Tibial nerve (tissue), 3 donors: ENCODE results near the gene TRIM52.

ENCODE experiments used
- POLR2A ChIP-seq, 2 donors: fragments of 450-650 bp; IDR thresholded peaks; one replicate each; pipeline ENCODE4 v1.6.1; 2017; ENCODE audit warnings: antibody characterized with exemption in 2 of 2, mild to moderate bottlenecking in 2 of 2, moderate library complexity in 2 of 2
- TF ChIP-seq, protein P1 (sequence below), 5 experiments: fragments of 200-600 bp in 3 of 5; fragments of 450-650 bp in 2 of 5; sonication (generic) in 3 of 5; IDR thresholded peaks; one replicate each; pipeline ENCODE4 v1.5.1; 2016 to 2019; ENCODE audit warnings: antibody characterized with exemption in 5 of 5, mild to moderate bottlenecking in 3 of 5, moderate library complexity in 2 of 5

DNA sequence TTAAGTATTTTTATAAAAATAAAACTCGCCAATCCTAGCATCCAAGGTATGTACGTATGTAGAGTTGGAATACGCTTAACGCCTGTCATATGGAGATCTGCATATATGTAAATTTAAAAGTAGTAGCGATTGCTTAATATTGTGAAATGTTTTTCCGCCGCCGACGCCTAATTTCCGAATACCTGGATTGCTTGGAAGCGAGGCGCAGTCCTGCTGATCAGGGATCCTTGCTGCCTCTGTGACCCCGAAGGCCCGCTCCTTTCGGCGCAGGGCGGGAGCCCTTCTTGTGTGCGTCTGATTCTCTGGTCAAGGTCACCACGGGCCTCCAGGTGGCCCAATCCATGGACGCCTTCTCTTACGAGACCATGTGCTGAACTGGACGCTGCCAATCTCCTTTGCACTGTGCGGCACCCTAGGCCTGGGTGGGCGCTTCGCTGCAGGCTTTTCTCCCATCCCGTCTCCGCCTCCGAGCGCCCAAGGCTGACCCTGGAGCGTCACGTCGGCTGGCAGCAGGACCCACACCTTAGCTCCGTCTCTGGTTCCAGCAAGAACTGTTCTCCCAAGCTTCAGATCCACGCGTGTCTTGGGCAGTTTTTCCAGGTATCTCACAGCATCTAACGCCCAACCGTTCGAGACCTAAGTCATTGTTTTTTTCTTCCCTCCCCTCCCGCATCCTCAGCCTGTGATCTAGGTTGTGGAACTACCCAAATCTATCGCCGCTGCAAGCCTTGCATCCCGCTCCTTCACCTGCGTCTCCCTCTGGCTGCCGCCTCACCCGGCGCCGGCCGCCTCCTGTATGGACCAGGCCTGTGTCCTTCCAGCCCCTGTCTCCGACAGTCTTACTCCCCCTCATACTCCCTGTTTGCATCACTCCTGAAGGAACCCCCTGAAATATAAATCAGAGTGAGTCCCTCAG, 41.4 kb downstream of the TRIM52 start:
- TF ChIP-seq, protein P1, sequence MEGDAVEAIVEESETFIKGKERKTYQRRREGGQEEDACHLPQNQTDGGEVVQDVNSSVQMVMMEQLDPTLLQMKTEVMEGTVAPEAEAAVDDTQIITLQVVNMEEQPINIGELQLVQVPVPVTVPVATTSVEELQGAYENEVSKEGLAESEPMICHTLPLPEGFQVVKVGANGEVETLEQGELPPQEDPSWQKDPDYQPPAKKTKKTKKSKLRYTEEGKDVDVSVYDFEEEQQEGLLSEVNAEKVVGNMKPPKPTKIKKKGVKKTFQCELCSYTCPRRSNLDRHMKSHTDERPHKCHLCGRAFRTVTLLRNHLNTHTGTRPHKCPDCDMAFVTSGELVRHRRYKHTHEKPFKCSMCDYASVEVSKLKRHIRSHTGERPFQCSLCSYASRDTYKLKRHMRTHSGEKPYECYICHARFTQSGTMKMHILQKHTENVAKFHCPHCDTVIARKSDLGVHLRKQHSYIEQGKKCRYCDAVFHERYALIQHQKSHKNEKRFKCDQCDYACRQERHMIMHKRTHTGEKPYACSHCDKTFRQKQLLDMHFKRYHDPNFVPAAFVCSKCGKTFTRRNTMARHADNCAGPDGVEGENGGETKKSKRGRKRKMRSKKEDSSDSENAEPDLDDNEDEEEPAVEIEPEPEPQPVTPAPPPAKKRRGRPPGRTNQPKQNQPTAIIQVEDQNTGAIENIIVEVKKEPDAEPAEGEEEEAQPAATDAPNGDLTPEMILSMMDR (IDR thresholded peaks at IDR 0.05): no peak
- TF ChIP-seq POLR2A (IDR thresholded peaks at IDR 0.05): no peak
